ENCODE measurements around the gene CHST5. TPM values are rescaled to one million over a fixed set of nuclear protein-coding genes. Genes with fewer than 3 reads are reported as not detected.

The CHST5 gene
- total and polyA plus RNA-seq, 2 donors (not counting 3 experiments of a cell fraction or from before 2014, with no cell fraction given) = 0.23 to 0.29 TPM

GRCh38 chr16:75529056-75529905 is 6.6 kb downstream of the CHST5 start:
- Histone ChIP-seq H3K4me3 (replicated peaks in 1 of 3; ENCODE audit: insufficient read depth in 1 of 3, low read depth in 1 of 3, low read length in 3 of 3) (no peak overlapping the region), H3K27ac (ENCODE audit: insufficient read depth, low read depth, low read length) (no peak overlapping the region), H3K27me3 (ENCODE audit: control insufficient read depth in 2 of 2, insufficient read depth in 2 of 2, low read length in 2 of 2) (no peaks in the 10 kb centered on the region), H3K9ac (replicated peaks; ENCODE audit: extremely low read depth, insufficient read depth, low read length) (no peak overlapping the region), H4K20me1 (replicated peaks; ENCODE audit: control insufficient read depth, extremely low read depth, insufficient read depth, low read length) (no peaks in the 10 kb centered on the region), H3K9me1 (replicated peaks; ENCODE audit: control insufficient read depth, extremely low read depth, insufficient read depth, low read length) (no peaks in the 10 kb centered on the region), H3K79me2 (ENCODE audit: control insufficient read depth, insufficient read depth, low read length) (no peaks in the 10 kb centered on the region), H2AFZ (ENCODE audit: low read depth, low read length) (no peak overlapping the region), H3K36me3 (ENCODE audit: control insufficient read depth in 2 of 2, extremely low read depth in 1 of 2, insufficient read depth in 2 of 2, low read length in 2 of 2) (no peaks in the 10 kb centered on the region), H3K4me1 (ENCODE audit: control insufficient read depth, extremely low read depth, insufficient read depth, low read length) (no peaks in the 10 kb centered on the region), H3K4me2 (ENCODE audit: insufficient read depth, low read length) (no peak overlapping the region), H3K9me3 (replicated peaks; ENCODE audit: control insufficient read depth, insufficient read depth, low read length) (no peaks in the 10 kb centered on the region)
- ChIA-PET POLR2A (no interaction called here), CTCF (interaction anchor here (3.1 kb wide), 1 partner anchor 12 kb away, joined by 11 read pairs; no protein-coding TSS in a partner anchor)
- FAIRE-seq = no peak
- DNase-seq (ENCODE audit: low read depth, low spot score) = no peak
- intact Hi-C loops (cut with micrococcal nuclease) (no loop called here), dilution Hi-C loops (cut with MboI; ENCODE audit: extremely low pct_ligation_motif_present, low sequenced_read_pairs) (no loop called here)
- no TSS peak for BruUV-seq (replicated peaks)
- TF ChIP-seq POLR2AphosphoS5 (IDR thresholded peaks at IDR 0.05; ENCODE audit: insufficient read depth, low read depth, low read length) = no peak
- TF ChIP-seq EZH2 (IDR thresholded peaks at IDR 0.05; ENCODE audit: borderline replicate concordance, low read depth, low read length, severe bottlenecking) = no peak
- TF ChIP-seq GATA2 (IDR thresholded peaks at IDR 0.05; ENCODE audit: insufficient read depth, insufficient read length, low read depth, low read length) = no peak
- TF ChIP-seq CTCF (IDR thresholded peaks at IDR 0.05; ENCODE audit: extremely low read depth in 1 of 2, insufficient read depth in 1 of 2, low read depth in 1 of 2, low read length in 2 of 2) = no peak
- TF ChIP-seq POLR2A (IDR thresholded peaks at IDR 0.05; ENCODE audit: low read depth, low read length) = no peak
- no peak for TF ChIP-seq FOS (IDR thresholded peaks at IDR 0.05; ENCODE audit: borderline replicate concordance, insufficient read depth, low read length)
- TF ChIP-seq MAX (IDR thresholded peaks at IDR 0.05; ENCODE audit: insufficient read depth, insufficient read length) = no peak
- no peak for TF ChIP-seq JUN (IDR thresholded peaks at IDR 0.05; ENCODE audit: borderline replicate concordance, insufficient read depth, insufficient read length, low read depth)
- TF ChIP-seq MYC (IDR thresholded peaks at IDR 0.05; ENCODE audit: low read depth, low read length) = no peak
